ENCODE measurements around the gene ABHD4.

DNA sequence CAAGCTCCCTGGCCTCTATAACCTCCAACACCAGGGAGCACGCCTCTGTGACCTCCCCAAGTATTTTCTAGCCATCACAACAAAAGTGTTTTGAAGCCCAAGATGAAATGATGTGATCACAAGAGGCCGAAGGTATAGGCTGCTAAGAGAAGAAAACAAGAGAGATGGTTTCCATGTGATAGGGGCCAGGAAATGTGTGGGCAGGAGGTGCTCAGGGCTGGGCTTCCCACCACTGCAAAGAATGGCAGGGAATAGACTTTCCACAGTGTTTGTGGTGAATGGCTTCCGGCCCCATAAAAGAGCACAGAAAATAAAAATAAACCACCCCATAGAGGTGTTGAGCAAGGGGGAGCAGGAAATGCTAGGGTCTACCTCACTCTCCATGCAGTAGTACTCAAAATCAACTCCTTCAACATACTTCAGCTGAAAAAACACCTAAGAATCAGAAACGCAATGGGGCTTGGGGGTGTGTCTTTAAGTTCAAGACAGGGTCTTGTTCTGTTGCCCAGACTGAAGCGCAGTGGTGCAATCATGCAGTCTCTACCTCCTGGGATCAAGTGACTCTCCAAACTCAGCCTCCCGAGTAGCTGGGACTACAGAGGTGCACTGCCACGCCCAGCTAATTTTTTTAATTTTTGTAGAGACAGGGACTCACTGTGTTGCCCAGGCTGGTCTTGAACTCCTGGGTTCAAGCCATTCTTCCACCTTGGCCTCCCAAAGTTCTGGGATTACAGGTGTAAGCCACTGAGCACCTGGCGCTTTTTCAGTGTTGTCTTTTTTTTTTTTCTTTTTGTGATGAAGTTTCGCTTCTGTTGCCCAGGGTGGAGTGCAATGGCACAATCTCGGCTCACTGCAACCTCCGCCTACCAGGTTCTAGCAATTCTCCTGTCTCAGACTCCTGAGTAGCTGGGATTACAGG, 36.2 kb upstream of the ABHD4 start:
- TF ChIP-seq POLR2A (IDR thresholded peaks at IDR 0.05): no peak
- TF ChIP-seq, protein P1, sequence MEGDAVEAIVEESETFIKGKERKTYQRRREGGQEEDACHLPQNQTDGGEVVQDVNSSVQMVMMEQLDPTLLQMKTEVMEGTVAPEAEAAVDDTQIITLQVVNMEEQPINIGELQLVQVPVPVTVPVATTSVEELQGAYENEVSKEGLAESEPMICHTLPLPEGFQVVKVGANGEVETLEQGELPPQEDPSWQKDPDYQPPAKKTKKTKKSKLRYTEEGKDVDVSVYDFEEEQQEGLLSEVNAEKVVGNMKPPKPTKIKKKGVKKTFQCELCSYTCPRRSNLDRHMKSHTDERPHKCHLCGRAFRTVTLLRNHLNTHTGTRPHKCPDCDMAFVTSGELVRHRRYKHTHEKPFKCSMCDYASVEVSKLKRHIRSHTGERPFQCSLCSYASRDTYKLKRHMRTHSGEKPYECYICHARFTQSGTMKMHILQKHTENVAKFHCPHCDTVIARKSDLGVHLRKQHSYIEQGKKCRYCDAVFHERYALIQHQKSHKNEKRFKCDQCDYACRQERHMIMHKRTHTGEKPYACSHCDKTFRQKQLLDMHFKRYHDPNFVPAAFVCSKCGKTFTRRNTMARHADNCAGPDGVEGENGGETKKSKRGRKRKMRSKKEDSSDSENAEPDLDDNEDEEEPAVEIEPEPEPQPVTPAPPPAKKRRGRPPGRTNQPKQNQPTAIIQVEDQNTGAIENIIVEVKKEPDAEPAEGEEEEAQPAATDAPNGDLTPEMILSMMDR (IDR thresholded peaks at IDR 0.05): no peak
